ENCODE measurements around the gene ZMYND19.
"Not testable (repeated sequence)": the region's sequence is repeated elsewhere in the genome, so short reads cannot be mapped to it uniquely, and the experiment has no call there.

ZMYND19 gene

DNA sequence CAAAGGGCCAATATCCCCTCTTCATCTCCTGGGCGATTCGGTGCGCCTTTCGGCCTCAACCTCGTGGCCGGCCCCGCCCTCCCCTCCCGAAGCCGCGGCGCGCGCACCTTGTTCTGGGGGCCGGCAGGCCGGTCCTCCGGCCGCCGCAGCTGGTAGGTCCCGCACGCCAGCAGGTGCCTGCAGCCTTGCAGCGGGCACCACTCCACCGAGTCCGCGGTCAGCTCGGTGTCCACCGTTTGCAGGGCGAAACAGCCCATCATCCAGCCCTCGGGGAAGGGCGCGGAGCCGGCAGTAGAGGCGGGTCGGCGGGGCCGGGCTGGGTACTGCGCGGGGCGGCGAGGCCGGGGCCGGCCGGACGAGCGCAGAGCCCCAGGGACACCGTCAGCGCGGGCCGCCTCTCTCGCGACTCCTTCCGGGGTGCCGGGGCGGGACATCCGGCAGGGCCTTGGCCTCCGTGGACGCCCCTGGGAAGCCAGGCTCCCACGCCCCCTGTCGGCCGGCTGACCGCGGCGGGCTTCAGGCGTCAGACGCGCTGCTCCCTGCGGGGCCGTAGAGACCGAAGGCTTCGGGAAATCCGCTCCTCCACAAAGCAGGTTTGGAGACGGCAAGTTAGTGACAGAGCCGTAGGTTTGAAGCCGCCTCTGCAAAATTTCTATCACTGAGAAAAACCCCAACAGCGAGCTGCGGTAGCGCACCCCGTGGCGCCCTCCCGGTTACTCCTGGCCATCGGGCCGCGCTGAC, 11.6 kb downstream of the ZMYND19 start, which contains the start of gene DPH7:
DPH7 (minus strand) TSS at position 408 of the 741 bp plus-strand sequence; CDS start at position 260, 148 bp downstream.
- peak; percentile 99 for DNase-seq (ENCODE audit: low spot score)
- peak; percentile 93 for TF ChIP-seq CTCF (IDR thresholded peaks at IDR 0.05; ENCODE audit: extremely low read depth, missing control alignments)

- no peak for DNase-seq (ENCODE audit: low spot score)
- no peak for TF ChIP-seq CTCF (IDR thresholded peaks at IDR 0.05; ENCODE audit: extremely low read depth, missing control alignments)
Observed at GRCh38 chr9:137575716-137576411, 14.4 kb downstream of the ZMYND19 start.

DNA sequence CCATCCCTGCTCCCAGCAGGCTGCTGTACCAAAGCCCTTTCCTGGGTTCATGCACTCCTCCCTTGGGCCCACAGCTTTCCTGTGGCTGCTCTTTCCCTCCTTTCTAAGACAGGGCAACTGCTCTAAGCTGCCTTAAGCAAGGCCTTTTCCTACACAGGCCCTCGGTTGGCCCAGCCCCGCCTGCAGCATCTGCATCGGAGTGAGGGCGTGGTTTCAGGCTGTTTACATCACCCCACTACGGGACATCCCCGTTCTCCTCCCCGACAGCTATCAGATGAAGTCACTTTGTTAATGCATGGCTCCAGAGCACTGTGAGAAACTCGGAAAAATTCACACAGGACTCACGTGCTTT, 15.0 kb downstream of the ZMYND19 start:
- no peak for TF ChIP-seq CTCF (IDR thresholded peaks at IDR 0.05; ENCODE audit: extremely low read depth, missing control alignments)
- DNase-seq (ENCODE audit: low spot score) = no peak

GRCh38 chr9:137574192-137574591, 16.1 kb downstream of the ZMYND19 start:
- DNase-seq (ENCODE audit: low spot score) = no peak
- no peak for TF ChIP-seq CTCF (IDR thresholded peaks at IDR 0.05; ENCODE audit: extremely low read depth, missing control alignments)

DNA sequence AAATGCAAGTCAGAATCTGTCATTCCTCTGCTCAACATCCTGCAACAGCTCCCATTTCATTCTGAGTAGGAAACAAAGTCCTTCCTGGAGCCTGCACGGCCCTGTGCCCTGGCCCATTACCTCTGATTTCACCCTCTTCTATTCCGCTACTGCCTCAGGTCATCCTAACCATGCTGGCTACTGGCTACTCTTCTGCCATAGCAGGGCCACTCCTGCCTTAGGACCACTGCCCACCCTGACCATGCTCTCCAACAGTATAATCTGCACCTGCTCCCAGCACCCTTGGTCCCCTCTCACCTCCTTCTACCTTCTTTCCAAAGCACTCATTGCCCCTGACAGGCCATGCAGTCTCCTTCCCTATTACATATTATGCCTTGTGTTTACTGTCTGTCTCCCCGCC, 19.7 kb downstream of the ZMYND19 start:
- no peak for TF ChIP-seq CTCF (IDR thresholded peaks at IDR 0.05; ENCODE audit: extremely low read depth, missing control alignments)
- no peak for DNase-seq (ENCODE audit: low spot score)

- no peak for TF ChIP-seq CTCF (IDR thresholded peaks at IDR 0.05; ENCODE audit: extremely low read depth, missing control alignments)
- no peak for DNase-seq (ENCODE audit: low spot score)
Observed at GRCh38 chr9:137569609-137570203, 20.6 kb downstream of the ZMYND19 start.

DNA sequence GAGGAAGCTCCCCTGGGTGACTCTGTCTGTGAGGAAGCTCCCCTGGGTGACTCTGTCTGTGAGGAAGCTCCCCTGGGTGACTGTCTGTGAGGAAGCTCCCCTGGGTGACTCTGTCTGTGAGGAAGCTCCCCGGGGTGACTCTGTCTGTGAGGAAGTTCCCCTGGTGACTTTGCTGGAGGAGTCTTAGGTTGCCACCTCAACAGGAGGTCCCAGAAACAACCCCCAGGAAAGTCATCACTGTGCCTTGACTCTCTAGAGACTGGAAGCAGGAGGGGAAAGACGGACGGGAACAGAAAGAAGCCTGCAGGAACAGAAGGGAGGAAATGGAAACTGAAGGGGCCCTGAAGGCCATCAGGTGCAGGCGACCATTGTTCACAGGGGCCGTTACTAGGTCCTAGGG, 21.9 kb downstream of the ZMYND19 start:
- not testable (repeated sequence) for DNase-seq (ENCODE audit: low spot score)
